ENCODE data around the gene SLC31A2.

GRCh38 chr9:113186137-113186755 lies 35.4 kb downstream of the SLC31A2 start:
- TF ChIP-seq EP300 (IDR thresholded peaks at IDR 0.05), result no peak
- TF ChIP-seq CTCF (IDR thresholded peaks at IDR 0.05), result no peak
- TF ChIP-seq POLR2A (IDR thresholded peaks at IDR 0.05), result no peak
- TF ChIP-seq POLR2AphosphoS5 (IDR thresholded peaks at IDR 0.05), result no peak

Measured in gastroesophageal sphincter (tissue), 3 donors.